Neural cell (in vitro differentiated cells): ENCODE results near the gene FGF5. TPM values are rescaled to one million over a fixed set of nuclear protein-coding genes. Genes with fewer than 3 reads are reported as not detected.

Experiments used
- H2AFZ ChIP-seq: fragments of 200-600, 300-800 bp; sonication (generic), shearing (Covaris generic); 2 replicates; pipeline ENCODE4 v1.6.0; 2014; ENCODE audit warnings: low read depth, mild to moderate bottlenecking, antibody characterized with exemption, low read length, moderate library complexity
- H3F3A ChIP-seq: fragments of 200-600 bp; shearing (Covaris generic); 2 replicates; pipeline ENCODE4 v1.6.1; 2016; ENCODE audit warnings: mild to moderate bottlenecking, moderate library complexity, mixed read lengths, antibody characterized with exemption, low read length; ENCODE audit not compliant: insufficient read depth, poor library complexity, severe bottlenecking
- H3K27ac ChIP-seq: fragments of 200-600, 300-800 bp; sonication (generic), shearing (Covaris generic); 2 replicates; pipeline ENCODE4 v1.5.1; 2014; ENCODE audit warnings: mild to moderate bottlenecking, low read length, moderate library complexity
- H3K27me3 ChIP-seq: fragments of 300-800, 200-600 bp; sonication (generic), shearing (Covaris generic); 2 replicates; pipeline ENCODE4 v1.6.0; 2014; ENCODE audit warnings: mild to moderate bottlenecking, low read depth, low read length, moderate library complexity; ENCODE audit not compliant: insufficient read depth
- H3K36me3 ChIP-seq: fragments of 300-800, 200-600 bp; sonication (generic), shearing (Covaris generic); 2 replicates; pipeline ENCODE4 v1.5.1; 2014; ENCODE audit warnings: mild to moderate bottlenecking, antibody characterized with exemption, low read length, moderate library complexity; ENCODE audit not compliant: insufficient read depth
- H3K4me2 ChIP-seq: fragments of 300-800, 200-600 bp; sonication (generic), shearing (Covaris generic); 2 replicates; pipeline ENCODE4 v1.6.0; 2014; ENCODE audit warnings: mild to moderate bottlenecking, low read length
- H3K4me3 ChIP-seq: fragments of 300-800, 200-600 bp; sonication (generic), shearing (Covaris generic); 2 replicates; pipeline ENCODE4 v1.5.1; 2014; ENCODE audit warnings: mild to moderate bottlenecking, low read length, moderate library complexity
- H3K79me2 ChIP-seq: fragments of 200-600 bp; shearing (Covaris generic); replicated peaks from 2 replicates; pipeline ENCODE4 v1.6.0; 2014; ENCODE audit warnings: mild to moderate bottlenecking, low read length, moderate library complexity; ENCODE audit not compliant: insufficient read depth
- H3K9ac ChIP-seq: fragments of 300-800, 200-600 bp; sonication (generic), shearing (Covaris generic); 2 replicates; pipeline ENCODE4 v1.6.1; 2016; ENCODE audit warnings: mild to moderate bottlenecking, low read length, mixed read lengths
- H3K9me2 ChIP-seq: fragments of 200-600 bp; shearing (Covaris generic); 2 replicates; pipeline ENCODE4 v1.6.1; 2016; ENCODE audit warnings: mild to moderate bottlenecking, low read length, mixed read lengths; ENCODE audit not compliant: insufficient read depth
- H3K9me3 ChIP-seq: fragments of 200-600, 300-800 bp; sonication (generic), shearing (Covaris generic); 2 replicates; pipeline ENCODE4 v1.6.1; 2016; ENCODE audit warnings: mild to moderate bottlenecking, mixed run types, low read length, moderate library complexity, mixed read lengths
- H4K20me1 ChIP-seq: fragments of 200-600 bp; shearing (Covaris generic); 2 replicates; pipeline ENCODE4 v1.6.1; 2016; ENCODE audit warnings: mild to moderate bottlenecking, mixed run types; ENCODE audit not compliant: insufficient read depth
- EP300 ChIP-seq: fragments of 450-650 bp; conservative IDR thresholded peaks from 2 replicates; pipeline ENCODE4 v1.6.1; 2014; ENCODE audit warnings: antibody characterized with exemption, mild to moderate bottlenecking, moderate library complexity; ENCODE audit not compliant: poor library complexity, severe bottlenecking
- EZH2 ChIP-seq: fragments of 200-600, 300-800 bp; shearing (Covaris generic), sonication (generic); IDR thresholded peaks from 2 replicates; pipeline ENCODE4 v1.6.1; 2014; ENCODE audit warnings: antibody characterized with exemption, low read length, borderline replicate concordance, mild to moderate bottlenecking; ENCODE audit not compliant: insufficient read depth, poor library complexity, severe bottlenecking
- MXI1 ChIP-seq: fragments of 450-650 bp; conservative IDR thresholded peaks from 2 replicates; pipeline ENCODE4 v1.6.1; 2014; ENCODE audit warnings: antibody characterized with exemption, mild to moderate bottlenecking; ENCODE audit not compliant: poor library complexity, severe bottlenecking
- POLR2AphosphoS5 ChIP-seq: IDR thresholded peaks from 2 replicates; pipeline ENCODE4 v1.6.1; 2012
- RAD21 ChIP-seq: fragments of 450-650 bp; conservative IDR thresholded peaks from 2 replicates; pipeline ENCODE4 v1.6.1; 2014; ENCODE audit warnings: antibody characterized with exemption, mild to moderate bottlenecking, moderate library complexity
- SMC3 ChIP-seq: fragments of 450-650 bp; conservative IDR thresholded peaks from 2 replicates; pipeline ENCODE4 v1.6.1; 2014; ENCODE audit warnings: antibody characterized with exemption, mild to moderate bottlenecking, moderate library complexity; ENCODE audit not compliant: poor library complexity
- TAF1 ChIP-seq: IDR thresholded peaks from 2 replicates; pipeline ENCODE4 v1.6.1; 2012; ENCODE audit warnings: low read depth
- polyA plus RNA-seq: library from polyadenylated mRNA; depleted of rRNA; stranded (reverse); fragments of >200 nt; gene quantifications from 2 replicates; pipeline ENCODE4 v1.2.3, GENCODE V29; 2014
- TF ChIP-seq, protein P1 (sequence below): fragments of 450-650 bp; IDR thresholded peaks from 2 replicates; pipeline ENCODE4 v1.5.1; 2014; ENCODE audit warnings: antibody characterized with exemption, mild to moderate bottlenecking, moderate library complexity; ENCODE audit not compliant: poor library complexity, severe bottlenecking
- TF ChIP-seq, protein P2 (sequence below): IDR thresholded peaks from 2 replicates; pipeline ENCODE4 v1.6.1; 2012; ENCODE audit warnings: borderline replicate concordance

The FGF5 gene
- polyA plus RNA-seq, 1 donor from 2014 or later: 0.26 TPM

DNA sequence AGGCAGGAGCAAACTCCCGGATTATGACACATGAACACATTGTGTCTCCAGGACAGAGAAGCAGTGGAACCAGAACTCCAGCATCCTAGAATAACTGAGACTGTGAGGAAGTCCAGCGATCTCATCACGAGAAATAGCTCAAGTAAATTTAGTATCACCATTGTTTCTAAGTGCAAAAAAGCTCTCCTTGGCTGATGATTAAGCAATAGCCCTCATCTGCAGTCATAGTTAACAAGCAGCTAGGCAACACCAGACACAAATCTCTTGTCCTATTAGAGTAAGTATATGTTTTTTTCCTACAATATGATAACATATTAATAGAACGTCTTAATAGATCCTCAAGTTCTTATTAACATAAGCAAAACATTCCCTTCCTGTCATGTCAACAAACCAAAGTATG lies 66.7 kb downstream of the FGF5 start:
- Histone ChIP-seq H2AFZ (no peak overlapping the region), H3K79me2 (no peaks in the 10 kb centered on the region), H4K20me1 (no peaks in the 10 kb centered on the region), H3K36me3 (no peaks in the 10 kb centered on the region), H3K4me3 (no peak overlapping the region), H3K4me2 (no peak overlapping the region), H3K9me3 (no peaks in the 10 kb centered on the region), H3K27ac (no peak overlapping the region), H3K9me2 (no peaks in the 10 kb centered on the region), H3K27me3 (peaks cover 19% of the 10 kb centered on the region), H3K9ac (no peak overlapping the region), H3F3A (no peaks in the 10 kb centered on the region)
- TF ChIP-seq EP300 (no peak), EZH2 (no peak), TAF1 (no peak), RAD21 (no peak), SMC3 (no peak), POLR2AphosphoS5 (no peak), MXI1 (no peak)
- TF ChIP-seq, protein P1, sequence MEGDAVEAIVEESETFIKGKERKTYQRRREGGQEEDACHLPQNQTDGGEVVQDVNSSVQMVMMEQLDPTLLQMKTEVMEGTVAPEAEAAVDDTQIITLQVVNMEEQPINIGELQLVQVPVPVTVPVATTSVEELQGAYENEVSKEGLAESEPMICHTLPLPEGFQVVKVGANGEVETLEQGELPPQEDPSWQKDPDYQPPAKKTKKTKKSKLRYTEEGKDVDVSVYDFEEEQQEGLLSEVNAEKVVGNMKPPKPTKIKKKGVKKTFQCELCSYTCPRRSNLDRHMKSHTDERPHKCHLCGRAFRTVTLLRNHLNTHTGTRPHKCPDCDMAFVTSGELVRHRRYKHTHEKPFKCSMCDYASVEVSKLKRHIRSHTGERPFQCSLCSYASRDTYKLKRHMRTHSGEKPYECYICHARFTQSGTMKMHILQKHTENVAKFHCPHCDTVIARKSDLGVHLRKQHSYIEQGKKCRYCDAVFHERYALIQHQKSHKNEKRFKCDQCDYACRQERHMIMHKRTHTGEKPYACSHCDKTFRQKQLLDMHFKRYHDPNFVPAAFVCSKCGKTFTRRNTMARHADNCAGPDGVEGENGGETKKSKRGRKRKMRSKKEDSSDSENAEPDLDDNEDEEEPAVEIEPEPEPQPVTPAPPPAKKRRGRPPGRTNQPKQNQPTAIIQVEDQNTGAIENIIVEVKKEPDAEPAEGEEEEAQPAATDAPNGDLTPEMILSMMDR: no peak
- TF ChIP-seq, protein P2, sequence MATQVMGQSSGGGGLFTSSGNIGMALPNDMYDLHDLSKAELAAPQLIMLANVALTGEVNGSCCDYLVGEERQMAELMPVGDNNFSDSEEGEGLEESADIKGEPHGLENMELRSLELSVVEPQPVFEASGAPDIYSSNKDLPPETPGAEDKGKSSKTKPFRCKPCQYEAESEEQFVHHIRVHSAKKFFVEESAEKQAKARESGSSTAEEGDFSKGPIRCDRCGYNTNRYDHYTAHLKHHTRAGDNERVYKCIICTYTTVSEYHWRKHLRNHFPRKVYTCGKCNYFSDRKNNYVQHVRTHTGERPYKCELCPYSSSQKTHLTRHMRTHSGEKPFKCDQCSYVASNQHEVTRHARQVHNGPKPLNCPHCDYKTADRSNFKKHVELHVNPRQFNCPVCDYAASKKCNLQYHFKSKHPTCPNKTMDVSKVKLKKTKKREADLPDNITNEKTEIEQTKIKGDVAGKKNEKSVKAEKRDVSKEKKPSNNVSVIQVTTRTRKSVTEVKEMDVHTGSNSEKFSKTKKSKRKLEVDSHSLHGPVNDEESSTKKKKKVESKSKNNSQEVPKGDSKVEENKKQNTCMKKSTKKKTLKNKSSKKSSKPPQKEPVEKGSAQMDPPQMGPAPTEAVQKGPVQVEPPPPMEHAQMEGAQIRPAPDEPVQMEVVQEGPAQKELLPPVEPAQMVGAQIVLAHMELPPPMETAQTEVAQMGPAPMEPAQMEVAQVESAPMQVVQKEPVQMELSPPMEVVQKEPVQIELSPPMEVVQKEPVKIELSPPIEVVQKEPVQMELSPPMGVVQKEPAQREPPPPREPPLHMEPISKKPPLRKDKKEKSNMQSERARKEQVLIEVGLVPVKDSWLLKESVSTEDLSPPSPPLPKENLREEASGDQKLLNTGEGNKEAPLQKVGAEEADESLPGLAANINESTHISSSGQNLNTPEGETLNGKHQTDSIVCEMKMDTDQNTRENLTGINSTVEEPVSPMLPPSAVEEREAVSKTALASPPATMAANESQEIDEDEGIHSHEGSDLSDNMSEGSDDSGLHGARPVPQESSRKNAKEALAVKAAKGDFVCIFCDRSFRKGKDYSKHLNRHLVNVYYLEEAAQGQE: no peak

DNA sequence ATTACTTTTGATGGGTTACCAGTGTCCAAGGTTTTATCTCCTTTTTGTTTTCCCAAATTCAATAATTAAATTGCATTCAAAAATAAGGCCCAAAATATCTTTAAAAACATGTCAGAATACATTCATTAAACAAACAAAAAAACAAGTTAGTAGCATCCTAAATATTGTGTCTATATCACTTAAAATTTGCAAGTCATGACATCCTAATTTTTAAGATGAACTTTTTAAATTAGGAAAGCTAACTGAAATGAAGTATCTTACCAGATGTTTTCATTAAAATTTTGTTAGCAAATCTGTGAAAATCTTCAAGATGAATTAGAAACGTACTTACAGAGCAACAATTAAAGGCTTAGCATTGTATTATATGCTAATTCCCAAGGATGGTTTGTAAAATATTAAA lies 68.1 kb downstream of the FGF5 start:
- Histone ChIP-seq H3K9me3 (no peaks in the 10 kb centered on the region), H3K4me3 (no peak overlapping the region), H2AFZ (no peak overlapping the region), H3K27me3 (peaks cover 21% of the 10 kb centered on the region), H3K36me3 (no peaks in the 10 kb centered on the region), H3K79me2 (no peaks in the 10 kb centered on the region), H3F3A (no peaks in the 10 kb centered on the region), H3K4me2 (no peak overlapping the region), H4K20me1 (no peaks in the 10 kb centered on the region), H3K27ac (no peak overlapping the region), H3K9ac (no peak overlapping the region), H3K9me2 (no peaks in the 10 kb centered on the region)
- no peak for TF ChIP-seq MXI1
- TF ChIP-seq, protein P1: no peak
- TF ChIP-seq TAF1: no peak
- no peak for TF ChIP-seq RAD21
- TF ChIP-seq EZH2: no peak
- no peak for TF ChIP-seq EP300
- TF ChIP-seq, protein P2: no peak
